Neural progenitor cell (in vitro differentiated cells): Measurements from ENCODE around the gene KIAA0930.

ENCODE experiments used
- EZH2 ChIP-seq: fragments of 200-600 bp; sonication (generic); IDR thresholded peaks from 2 replicates; pipeline ENCODE4 v1.6.1; 2017; ENCODE audit warnings: antibody characterized with exemption, mild to moderate bottlenecking, moderate library complexity
- EZH2phosphoT487 ChIP-seq: fragments of 200-600 bp; sonication (generic); IDR thresholded peaks from 2 replicates; pipeline ENCODE4 v1.6.1; 2017; ENCODE audit warnings: antibody characterized with exemption
- TF ChIP-seq, protein P1 (sequence below): fragments of 200-600 bp; sonication (generic); IDR thresholded peaks from 2 replicates; pipeline ENCODE4 v1.5.1; 2017; ENCODE audit warnings: antibody characterized with exemption, mild to moderate bottlenecking

- TF ChIP-seq, protein P1, sequence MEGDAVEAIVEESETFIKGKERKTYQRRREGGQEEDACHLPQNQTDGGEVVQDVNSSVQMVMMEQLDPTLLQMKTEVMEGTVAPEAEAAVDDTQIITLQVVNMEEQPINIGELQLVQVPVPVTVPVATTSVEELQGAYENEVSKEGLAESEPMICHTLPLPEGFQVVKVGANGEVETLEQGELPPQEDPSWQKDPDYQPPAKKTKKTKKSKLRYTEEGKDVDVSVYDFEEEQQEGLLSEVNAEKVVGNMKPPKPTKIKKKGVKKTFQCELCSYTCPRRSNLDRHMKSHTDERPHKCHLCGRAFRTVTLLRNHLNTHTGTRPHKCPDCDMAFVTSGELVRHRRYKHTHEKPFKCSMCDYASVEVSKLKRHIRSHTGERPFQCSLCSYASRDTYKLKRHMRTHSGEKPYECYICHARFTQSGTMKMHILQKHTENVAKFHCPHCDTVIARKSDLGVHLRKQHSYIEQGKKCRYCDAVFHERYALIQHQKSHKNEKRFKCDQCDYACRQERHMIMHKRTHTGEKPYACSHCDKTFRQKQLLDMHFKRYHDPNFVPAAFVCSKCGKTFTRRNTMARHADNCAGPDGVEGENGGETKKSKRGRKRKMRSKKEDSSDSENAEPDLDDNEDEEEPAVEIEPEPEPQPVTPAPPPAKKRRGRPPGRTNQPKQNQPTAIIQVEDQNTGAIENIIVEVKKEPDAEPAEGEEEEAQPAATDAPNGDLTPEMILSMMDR: no peak
- TF ChIP-seq EZH2phosphoT487 (no peak), EZH2 (no peak)
Measured at GRCh38 chr22:45162531-45162930, 78.2 kb downstream of the KIAA0930 start.
